NCI-H345 (cell line): ENCODE data around the gene ALOX12B.
A peak's percentile ranks its signal among the peaks of the same experiment; 100 is the strongest.
"Not testable (repeated sequence)": the region's sequence is repeated elsewhere in the genome, so short reads cannot be mapped to it uniquely, and the experiment has no call there.

Experiments used
- DNase-seq: peaks from one replicate; lab custom pipeline; 2025; lab: John Stamatoyannopoulos, UW

Gene ALOX12B

DNA sequence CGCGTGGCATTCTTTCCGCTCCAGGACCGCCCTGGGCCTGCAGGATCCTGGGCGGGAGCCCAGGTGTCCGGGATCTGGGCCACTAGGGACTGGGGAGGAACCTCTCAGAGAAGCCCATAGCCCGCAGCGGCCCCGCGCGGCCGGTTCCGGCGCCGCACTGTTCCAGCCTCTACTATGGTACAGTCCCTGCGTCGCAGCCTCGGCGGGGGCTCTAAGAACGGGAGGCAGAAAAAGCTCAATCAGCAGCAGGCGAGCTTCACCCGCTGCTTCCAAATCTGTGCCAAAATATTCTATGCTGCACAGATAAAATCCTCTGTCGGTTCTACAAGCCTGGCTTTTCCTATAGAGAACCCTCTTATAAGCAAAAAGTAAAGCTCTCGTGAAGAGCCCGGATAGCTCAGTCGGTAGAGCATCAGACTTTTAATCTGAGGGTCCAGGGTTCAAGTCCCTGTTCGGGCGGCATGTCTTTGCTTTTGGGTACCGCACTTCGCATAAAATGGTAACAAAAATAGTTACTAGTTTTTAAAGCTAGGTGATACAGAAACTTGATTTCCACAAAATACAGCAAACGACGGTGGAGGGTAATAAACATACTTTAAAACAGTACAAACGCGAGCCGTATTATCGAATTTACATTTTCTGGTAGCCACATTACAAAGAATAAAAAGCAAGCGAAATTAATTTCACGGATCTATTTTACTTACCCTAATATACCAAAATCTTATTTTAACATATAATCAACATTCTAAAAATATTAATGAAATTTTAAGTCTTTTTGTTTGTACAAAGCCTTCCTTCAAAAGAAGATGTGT lies 31.5 kb upstream of the ALOX12B start:
- peak; percentile 88 for DNase-seq

DNA sequence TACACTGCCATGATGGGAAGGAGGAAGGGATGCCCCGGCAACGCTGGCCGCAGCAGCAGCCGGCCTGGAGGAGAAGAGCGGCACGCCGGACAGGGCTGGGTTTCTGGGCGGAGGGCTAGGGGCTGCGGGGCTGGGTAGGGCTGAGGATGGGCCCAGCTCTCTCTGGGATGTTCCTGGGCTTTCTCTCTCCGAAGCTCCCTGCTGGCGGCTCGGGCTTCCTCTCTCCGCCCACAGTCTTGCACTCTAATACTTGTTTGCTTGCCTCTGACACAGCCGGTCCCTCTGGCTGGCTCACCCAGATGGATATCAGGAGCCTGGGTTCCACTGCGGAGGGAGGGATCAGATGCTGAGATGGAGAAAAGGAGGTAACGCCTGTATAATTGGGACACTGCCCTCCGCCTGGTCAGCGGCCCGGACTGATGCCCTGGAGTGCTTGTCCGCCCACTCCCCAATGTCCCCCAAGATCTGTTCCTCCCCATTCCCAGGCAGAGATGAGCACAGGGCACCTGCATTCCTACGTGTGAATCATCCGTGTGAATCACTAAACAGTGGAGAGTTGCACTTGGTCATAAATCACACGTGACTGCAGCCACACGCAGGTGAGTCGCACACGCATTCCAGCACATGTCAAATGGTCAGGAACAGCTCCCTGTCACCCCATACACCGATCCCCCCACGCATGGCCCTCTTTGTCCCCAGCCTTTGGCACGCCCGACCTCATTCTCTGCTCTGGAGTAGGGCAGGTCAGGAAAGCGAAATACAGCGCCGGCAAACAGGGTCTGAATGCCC lies 30.7 kb upstream of the ALOX12B start, which contains the start of gene ALOXE3:
Gene ALOXE3, minus strand, starts transcription at position 535 of the 789 bp plus-strand sequence. Its CDS starts 524 bp downstream, at position 11.
- DNase-seq = peak; percentile 10

DNA sequence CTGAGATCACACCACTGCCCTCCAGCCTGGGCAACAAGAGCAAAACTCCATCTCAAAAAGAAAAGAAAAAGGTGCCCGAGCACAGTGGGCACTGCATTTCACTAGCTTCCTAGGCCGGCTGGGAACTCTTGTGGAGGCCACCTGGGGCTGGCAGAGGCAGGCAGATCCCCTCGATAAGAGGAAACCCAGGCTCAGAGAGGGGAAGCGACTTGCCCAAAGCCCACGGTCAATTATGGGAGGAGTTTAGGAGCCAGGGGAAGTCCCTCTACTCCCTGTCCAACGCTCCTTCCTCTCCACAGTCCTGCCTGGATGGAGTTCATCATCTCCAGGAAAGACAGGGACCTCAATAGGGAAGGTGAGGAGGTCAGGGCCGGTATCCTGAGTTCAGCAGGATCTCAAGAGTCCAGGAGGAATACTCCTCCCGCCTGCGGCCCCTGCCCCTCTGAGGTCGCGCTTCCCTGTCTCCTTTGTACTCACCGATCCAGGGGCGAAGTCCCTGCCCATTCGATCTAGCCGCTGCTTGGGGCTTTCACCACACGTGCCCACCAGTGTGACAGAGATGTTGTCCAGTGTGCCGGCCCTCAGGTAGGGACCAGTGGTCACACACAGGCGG lies 30.0 kb upstream of the ALOX12B start:
- DNase-seq = no peak

DNA sequence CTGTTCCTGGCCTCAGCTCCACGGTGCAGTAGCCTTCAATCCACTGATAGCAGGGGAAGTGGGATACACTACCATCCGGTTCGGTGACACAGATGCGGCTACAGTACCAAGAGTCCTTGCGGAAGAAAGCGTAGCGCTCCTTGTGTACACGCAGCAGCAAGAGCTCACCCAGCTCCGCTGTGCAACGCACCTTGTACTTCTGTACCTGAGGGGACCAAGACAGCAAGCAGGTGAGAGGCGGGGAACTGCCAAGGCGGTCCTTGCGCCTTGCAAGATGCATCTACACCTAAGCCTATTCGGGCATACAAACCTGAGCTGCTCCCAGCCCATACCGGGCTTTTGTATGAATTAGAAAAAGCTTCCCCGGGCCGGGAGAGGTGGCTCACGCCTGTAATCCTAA lies 29.3 kb upstream of the ALOX12B start:
- DNase-seq = no peak

DNA sequence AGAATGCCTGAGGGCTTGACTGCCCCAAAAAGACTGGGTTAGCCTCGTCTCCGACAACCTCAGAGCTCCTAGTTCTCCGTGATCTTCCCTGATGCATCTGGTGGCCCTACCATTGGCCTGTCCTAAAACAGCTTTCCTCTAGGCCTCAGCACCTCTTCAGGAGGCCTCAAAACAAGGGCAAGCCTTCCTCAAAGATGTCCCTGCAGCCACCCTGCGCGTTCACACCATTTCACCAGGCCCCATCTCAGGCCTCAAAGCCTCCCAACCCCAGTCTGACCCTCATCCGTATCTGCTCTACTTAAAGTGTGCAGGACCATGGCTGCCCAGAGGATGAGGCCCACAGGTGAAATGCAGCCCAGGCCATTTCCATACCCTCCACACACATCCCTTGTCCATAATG lies 23.4 kb upstream of the ALOX12B start:
- DNase-seq = no peak

DNA sequence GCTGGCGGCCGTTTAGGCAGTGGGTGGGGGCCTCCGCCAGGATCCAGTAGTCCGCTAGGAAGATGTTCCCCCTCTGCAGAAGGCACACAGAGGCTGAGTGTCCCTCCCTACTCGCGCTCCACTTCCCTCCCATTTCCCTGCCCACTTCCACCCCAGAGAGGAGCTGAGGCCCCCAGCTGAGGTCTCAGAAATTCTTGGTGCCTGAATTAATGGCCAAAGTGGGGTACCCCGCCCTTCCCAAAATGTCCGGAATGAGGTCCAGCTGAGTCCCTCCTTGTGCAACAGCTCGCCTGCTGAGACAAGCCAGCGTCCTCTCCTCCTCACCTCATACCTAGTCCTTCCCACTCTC lies 22.9 kb upstream of the ALOX12B start:
- DNase-seq = no peak

DNA sequence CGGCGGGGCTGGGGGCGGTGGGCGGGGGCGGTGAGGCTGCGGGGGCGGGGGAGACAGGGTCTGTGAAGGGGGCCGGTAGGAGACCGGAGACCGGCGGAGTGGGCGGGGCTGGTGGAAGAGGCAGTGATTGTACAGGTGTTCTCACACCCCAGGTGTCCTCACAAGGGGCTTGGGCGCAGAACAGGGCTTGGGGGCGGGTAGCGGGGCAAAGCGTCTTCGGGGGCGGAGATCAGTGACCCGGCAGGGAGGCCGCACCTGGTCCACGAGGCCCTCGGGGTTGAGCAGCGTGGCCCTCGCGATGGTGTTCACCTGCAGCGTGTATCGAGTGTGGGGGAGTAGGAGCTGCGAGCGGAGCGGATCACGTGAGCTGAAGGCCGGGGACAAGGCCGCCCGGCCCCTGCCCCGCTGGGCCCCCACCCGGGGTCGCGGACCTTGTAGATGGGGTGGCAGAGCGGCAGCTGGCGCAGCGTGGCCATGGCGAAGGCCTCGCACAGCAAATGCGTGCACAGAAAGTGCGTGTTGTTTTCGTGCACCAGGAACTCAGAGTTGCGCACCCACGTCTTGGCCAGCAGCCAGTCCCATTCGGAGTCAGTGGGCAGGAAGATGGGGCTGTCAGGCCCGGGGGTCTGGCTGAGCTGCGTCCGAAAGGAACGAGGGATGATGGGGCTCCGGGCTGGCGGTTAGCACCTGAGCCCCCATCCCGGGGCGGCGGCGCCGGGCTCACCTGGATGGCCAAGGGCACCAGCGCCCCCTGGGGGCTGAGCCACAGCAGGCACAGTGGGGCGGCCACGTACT lies 22.3 kb upstream of the ALOX12B start:
- DNase-seq = peak; percentile 66

DNA sequence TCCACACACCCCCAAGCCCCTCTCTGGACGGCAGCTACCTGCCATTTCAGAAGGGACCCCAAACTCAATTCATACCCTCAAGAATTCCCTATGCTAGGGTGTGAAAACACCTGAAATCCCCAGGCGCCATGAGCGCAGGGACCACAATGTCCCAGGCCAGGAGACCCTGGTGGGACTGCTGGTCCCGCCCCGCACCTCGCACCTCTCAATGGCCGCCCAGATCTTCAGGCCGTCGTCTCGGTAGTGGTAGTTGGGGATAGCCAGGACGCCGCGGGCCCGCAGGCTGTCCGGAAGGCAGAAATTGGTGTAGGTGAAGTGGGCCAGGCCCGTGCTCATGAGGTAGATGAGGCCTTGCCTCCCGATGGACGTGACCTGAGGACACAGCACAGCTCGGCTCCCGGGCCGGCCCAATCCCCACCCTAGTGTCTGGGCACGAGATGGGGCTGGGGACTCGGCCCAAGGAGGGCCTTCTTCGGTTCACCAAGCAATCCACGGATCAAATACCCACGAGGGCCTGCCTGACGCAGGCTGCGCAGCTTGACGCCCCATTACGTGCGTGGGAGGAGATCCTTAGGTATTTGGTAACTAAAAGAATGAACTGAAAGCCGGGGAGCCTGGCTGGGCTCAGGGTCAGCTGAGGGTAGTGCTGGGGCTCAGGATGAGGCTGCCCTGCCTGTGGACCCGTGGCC lies 21.6 kb upstream of the ALOX12B start:
- no peak for DNase-seq

DNA sequence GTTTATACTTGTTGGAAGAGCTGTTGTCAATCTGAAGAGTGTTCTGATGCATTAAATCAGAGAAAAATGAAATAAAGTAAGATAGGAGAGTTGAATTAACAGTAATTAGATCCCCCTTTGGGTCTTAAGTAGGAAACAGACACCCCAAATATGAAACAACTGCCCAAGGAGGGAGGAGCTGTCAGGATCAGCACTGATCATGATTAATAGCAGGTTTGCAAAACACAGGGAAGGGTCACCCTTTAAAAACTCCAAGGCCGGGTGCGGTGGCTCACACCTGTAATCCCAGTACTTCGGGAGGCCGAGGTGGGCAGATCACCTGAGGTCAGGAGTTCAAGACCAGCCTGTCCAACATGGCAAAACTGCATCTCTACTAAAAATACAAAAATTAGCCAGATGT lies 19.5 kb upstream of the ALOX12B start:
- not testable (repeated sequence) for DNase-seq

DNA sequence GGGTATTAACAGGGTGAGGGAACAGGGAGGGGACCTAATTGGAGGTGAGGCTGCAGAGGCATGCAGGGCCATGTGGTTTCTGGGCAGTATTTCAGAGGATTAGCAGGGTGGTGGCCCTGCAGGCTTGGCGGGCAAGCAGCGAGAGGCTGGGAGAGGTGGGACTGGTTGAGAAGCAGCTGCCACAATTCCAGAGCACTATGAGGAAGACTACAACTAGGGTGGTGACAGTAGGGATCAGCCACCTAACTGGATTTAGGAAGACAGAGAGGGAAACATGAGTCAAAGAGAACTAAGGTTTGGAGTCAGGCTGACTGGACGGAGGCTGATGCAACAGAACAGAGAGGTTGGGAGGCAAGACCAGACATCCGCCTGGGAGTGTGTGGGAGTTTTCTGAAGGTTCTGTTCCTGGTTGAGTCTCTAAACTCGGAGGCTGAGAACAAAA lies 18.5 kb upstream of the ALOX12B start:
- no peak for DNase-seq

DNA sequence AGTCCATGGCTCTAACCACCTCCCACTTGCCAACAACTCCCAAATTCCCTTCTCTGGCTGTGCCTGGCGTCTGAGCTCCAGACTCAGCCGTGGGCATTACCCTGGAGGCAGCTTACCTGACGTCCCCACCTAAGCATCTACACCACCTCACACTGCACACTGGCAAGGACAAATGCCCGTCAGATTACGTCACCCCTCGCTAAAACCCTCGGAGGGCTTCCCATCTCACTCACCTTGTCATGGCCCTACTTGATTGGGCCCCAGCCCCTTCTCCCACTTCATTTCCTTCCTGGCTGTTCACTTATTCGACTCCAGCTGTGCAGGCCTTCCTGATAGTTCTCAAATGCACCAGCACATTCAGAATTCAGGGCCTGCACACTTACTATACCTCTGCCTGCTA lies 17.4 kb upstream of the ALOX12B start:
- no peak for DNase-seq

DNA sequence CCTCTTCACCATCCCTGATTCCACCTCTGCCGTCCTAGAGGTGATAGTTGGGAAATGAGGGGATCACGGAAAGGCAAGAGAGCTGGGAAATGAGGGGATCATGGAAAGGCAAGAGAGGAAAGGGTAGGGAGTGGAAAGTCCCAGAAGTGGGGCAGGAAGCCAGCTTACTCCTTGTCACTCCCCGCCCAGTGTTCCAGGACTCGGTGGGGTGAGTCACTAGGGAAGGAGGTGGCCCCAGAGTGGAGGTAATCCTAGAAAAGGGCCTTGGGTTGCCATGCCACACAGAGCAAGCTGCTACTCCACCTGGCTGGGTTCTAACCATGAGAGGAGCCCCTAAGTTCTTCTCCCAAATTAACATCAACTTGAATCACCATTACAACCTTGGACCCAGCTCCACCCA lies 16.0 kb upstream of the ALOX12B start:
- DNase-seq = no peak

DNA sequence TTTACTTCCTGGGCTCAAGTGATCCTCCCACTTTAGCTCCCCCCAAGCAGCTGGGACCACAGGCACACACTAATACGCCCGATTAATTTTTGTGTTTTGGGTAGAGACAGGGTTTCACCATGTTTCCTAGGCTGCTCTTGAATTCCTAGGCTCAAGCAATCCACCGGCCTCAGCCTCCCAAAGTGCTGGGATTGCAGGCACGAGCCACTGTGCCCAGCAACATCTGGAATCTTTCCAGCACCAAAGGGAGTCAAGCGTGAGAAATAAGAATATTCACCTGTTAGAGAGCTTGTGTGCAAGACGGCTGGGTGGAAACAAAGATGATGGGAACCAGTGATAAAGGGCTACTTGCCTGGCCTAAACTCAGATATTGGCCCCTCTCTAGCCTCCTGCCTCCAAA lies 14.2 kb upstream of the ALOX12B start:
- no peak for DNase-seq

DNA sequence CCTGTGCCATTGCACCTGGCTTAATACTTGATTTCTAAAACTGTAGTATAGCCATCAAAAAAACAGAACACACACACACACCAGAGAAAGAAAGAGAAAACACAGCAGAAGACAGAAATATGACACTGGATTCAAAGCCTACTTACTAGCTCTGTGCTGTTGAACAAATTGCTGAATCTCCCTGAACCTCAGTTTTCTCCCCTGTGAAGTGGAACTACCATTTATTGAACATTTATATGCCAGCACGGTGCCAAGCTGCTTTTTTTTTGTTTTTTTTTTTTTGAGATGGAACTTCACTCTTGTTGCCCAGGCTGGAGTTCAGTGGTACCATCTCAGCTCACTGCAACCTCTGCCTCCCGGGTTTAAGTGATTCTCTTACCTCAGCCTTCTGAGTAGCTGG lies 13.2 kb upstream of the ALOX12B start:
- no peak for DNase-seq

DNA sequence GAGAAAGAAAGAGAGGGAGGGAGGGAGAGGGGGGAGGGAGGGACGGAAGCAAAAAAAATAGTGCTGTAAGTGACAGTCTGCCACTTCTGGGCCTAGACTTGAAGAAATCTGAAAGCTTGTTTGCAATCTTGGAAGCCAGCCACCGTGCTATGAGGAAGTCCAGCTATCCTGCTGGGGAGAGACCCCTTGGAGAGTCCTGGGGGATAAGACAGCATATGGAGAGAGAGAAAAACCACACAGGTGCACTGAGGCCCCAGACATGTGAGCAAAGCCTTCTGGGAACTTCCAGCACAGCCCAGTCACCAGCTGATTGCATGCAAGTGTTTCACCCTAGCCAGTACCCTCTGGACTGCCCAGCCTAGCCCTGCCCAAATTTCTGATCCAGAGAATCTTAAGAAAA lies 12.6 kb upstream of the ALOX12B start:
- DNase-seq = no peak

DNA sequence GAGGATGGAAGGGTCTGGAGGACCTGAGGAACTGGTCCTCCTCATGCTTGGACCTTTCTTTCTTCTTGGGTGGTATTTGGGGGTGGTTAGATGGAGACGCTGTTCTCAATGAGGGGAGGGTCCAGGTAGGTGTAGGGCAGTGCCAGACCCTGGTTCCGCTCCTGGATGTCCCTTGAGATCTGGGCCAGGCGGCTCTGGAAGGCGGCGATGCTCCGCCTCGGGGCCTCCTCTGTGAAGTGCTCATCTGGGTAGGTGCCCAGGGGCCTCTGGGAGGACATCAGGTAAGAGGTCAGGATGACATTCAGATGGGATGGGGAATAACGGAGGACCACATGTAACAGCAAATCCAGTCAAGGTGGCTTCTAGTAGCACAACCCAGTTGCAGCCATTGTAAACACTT lies 9.0 kb upstream of the ALOX12B start:
- DNase-seq = no peak

DNA sequence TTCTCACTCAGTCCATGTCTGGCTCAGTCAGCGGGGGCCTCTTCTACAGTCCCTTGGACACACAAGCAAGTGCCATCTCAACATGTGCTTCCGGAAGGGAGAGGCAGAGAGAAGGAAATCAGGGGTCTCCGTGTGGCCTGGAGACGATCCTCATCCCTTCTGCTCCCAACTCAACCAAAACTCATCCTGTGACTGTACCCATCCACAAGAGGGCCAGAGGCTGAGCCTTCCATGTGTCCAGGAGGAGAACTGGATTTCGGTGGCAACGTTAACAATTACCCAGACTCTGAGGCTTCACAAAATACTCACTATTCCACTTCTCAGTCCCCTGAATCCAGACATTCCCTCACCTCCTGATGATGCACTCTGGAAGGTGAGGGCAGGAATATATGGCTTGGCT lies 7.8 kb upstream of the ALOX12B start:
- no peak for DNase-seq

DNA sequence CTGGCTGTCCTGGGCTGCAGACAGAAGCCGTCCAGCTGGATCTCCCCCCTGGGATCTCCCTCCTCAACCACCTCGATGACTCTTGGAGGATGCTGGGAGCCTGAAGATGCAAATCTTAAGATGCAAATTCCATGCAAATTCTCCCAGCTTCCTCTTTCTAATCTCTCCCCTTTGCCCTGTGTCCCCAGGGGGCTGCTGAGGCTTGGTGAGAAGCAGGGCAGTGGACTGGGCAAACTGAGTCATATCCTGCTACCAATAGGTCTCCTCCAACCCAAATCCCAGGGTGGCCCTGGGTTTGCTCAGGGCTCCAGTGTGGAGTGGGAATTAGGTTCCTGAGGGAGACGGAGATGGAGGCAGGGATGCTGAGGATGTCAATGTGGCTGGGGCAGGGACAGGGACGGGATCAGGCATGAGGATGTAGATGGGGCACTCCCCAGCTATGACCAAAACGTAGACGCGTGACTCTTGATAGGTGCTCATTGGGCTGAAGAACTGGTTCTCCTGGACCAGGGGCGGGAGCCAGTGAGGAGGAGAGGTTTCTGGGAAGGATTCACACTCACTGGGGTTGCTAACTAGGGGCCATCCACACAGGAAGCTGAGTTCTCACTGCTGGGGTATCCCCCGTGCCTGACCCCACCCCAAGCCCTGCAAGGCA lies 3.6 kb upstream of the ALOX12B start:
- DNase-seq = no peak

DNA sequence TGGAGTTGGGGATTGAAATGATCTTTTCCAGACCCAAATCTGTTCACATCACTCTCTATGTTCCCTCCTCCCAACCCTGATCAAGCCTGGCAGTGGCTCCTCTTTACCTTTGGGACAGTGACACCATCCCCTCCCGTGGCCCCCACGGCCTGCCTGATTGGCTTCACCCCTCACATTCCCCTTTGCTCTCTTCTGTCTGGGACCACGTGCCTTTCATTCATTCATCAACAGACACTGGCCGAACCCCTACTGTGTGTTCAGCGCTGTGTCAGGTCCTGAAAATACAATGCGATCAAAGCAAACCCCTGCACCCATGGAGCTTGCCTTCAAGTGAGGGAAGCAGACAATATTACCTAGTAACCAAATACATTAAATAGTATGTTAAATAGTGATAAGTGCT lies 2.2 kb upstream of the ALOX12B start:
- no peak for DNase-seq

DNA sequence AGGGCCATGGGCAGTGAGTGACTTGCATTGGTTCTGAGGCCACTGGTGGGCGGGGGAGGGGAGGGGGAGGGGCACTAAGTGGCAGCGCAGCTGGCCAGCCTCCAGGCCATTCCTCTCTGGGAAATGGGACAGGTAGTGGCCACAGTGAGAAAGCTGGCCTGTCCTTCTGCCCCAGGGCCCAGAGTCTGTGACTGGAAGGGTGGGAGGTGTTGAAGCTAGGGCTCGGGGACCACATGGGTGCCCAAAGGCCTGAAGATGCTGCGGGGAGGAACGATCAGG lies 375 bp upstream of the ALOX12B start:
- DNase-seq = no peak

DNA sequence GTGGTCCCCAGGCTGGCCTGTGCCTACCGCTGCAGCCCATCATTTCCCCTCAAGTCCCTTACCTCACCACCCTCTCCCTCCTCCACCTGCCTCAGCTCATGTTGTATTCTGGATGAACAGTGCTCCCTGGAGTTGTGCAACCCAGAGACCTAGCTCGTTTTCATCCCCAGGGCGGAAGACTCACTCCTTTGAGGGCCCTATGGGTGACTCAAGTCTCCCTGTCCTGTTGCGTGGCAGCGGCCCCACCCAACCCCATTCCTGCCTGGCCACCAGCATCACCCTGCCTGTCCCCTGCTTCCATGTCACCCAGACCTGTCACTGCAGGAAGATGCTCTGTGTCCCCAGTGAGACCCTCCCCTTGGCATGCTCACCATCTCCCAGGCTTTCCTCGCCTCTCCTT lies 3.3 kb downstream of the ALOX12B start:
- no peak for DNase-seq
